Breast epithelium (tissue), 3 donors: ENCODE measurements around the gene C1QTNF1.

ENCODE experiments used
- CTCF ChIP-seq, 3 donors: fragments of 450-650 bp; IDR thresholded peaks; one replicate each; pipeline ENCODE4 v1.5.1; 2016 to 2017; ENCODE audit warnings: antibody characterized with exemption in 3 of 3, mild to moderate bottlenecking in 3 of 3, moderate library complexity in 3 of 3
- POLR2A ChIP-seq: fragments of 450-650 bp; IDR thresholded peaks from one replicate; pipeline ENCODE4 v1.6.1; 2016; ENCODE audit warnings: antibody characterized with exemption, mild to moderate bottlenecking, moderate library complexity
- POLR2AphosphoS5 ChIP-seq, 3 donors: sonication (generic); formaldehyde crosslinking; IDR thresholded peaks; one replicate each; pipeline ENCODE4 v1.6.1; 2017; ENCODE audit warnings: antibody characterized with exemption in 3 of 3

- TF ChIP-seq POLR2AphosphoS5 (IDR thresholded peaks at IDR 0.05) (no peak), CTCF (IDR thresholded peaks at IDR 0.05) (no peak), POLR2A (no peak)
These were observed 72.5 kb downstream of the C1QTNF1 start for GRCh38 chr17:79096477-79096876.
